LNCaP clone FGC (cell line): Measurements from ENCODE around the gene IGFBP3.
A peak's percentile ranks its signal among the peaks of the same experiment; 100 is the strongest.

Source experiments
- DNase-seq: peaks from one replicate; pipeline ENCODE4 v3.0.0-alpha.2; 2011; ENCODE audit warnings: low read depth
- H3K4me3 ChIP-seq: 2 replicates; pipeline ENCODE4 v1.5.1; 2011; ENCODE audit warnings: mild to moderate bottlenecking, low read depth, low read length, control low read depth
- TF ChIP-seq, protein P1 (sequence below): IDR thresholded peaks from 2 replicates; pipeline ENCODE4 v1.5.1; 2012; ENCODE audit warnings: mild to moderate bottlenecking; ENCODE audit not compliant: control insufficient read depth, insufficient read depth; ENCODE audit errors: extremely low read depth

The IGFBP3 gene

DNA sequence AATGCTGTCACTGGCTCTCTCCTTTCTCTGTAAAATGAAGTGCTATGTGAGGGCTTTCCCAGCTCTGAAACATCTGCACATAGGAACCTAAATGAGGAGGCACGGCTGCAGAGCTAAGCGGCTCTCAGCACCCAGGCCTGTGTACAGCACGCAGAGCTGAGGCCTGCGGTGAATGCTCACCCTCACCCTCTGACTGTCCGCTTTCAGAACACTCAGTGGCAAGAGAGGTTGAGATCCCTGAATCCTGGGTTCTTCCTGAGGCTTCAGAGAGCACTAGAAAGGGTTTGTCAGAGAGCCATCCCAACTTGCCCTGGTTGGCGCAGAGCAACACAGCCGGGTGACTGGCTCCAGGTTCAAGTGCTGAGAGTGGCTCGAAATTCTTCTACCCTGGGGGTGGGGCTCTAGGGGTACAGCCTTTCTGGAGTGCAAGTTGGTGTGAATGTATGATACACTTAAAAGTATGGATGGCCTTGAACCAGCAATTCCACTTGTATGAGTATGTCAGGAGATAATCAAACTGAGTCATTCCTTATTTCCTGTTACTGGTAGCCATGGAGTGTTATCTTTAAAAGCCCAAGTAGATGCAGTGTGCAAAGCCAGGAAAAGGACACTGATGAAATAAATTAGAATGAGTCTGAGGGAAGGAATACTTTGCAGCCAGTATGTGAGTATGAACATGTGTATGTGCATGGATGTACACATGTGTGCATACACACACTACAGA, 46.5 kb downstream of the IGFBP3 start:
- H3K4me3 ChIP-seq, result no peak overlapping the region
- TF ChIP-seq, protein P1, sequence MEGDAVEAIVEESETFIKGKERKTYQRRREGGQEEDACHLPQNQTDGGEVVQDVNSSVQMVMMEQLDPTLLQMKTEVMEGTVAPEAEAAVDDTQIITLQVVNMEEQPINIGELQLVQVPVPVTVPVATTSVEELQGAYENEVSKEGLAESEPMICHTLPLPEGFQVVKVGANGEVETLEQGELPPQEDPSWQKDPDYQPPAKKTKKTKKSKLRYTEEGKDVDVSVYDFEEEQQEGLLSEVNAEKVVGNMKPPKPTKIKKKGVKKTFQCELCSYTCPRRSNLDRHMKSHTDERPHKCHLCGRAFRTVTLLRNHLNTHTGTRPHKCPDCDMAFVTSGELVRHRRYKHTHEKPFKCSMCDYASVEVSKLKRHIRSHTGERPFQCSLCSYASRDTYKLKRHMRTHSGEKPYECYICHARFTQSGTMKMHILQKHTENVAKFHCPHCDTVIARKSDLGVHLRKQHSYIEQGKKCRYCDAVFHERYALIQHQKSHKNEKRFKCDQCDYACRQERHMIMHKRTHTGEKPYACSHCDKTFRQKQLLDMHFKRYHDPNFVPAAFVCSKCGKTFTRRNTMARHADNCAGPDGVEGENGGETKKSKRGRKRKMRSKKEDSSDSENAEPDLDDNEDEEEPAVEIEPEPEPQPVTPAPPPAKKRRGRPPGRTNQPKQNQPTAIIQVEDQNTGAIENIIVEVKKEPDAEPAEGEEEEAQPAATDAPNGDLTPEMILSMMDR, result no peak
- no peak for DNase-seq

DNA sequence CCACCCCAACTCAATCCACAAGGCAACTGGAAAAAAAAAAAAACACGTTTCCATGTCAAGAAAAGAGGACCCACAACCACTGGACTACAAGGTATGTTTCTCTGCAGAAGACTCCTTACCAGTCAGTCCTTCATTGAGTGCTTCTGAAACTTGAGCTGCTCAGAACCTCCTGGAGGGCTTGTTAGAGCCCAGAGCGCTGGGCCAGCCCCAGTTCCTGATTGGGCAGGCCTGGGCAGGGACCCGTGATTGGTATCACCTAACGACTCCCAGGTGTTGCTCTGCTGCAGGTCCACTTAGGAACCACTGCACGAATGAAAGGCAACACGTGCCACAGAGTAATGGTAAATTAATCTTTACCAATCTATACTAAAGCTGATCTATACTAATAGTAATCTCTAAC, 47.7 kb downstream of the IGFBP3 start:
- no peak overlapping the region for H3K4me3 ChIP-seq
- DNase-seq, result no peak
- TF ChIP-seq, protein P1, result no peak

- DNase-seq, result no peak
- no peak within 1 kb of the TSS for H3K4me3 ChIP-seq
- TF ChIP-seq, protein P1, result no peak
Observed at GRCh38 chr7:45873035-45873354, 48.1 kb downstream of the IGFBP3 start, which contains the start of gene CCDC201. Gene CCDC201, minus strand, starts transcription at chr7:45873082. Its CDS starts 75 bp downstream, at chr7:45873007.

GRCh38 chr7:45872116-45873034, 48.7 kb downstream of the IGFBP3 start:
- H3K4me3 ChIP-seq, result no peak overlapping the region
- no peak for DNase-seq
- TF ChIP-seq, protein P1, result peak; percentile 49

DNA sequence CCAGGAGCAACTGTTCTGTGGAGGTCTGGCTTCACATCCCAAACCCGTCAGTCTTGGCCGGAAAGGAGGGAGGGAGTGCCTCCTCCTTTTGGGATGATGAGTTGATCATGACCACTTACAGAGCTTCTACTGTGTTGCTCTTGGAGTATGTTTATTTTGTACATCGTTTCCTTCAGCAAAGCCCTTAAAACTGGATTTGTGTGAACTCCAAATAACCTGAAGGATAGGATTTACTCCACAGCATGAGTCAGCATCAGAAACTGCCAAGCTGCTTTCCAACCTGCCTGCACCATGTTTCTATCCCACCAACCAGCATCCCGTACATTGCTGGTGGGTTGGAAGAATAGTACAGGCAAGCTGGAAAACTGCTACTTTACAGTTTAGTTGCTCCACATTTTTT, 51.6 kb downstream of the IGFBP3 start:
- DNase-seq, result no peak
- TF ChIP-seq, protein P1, result no peak
- no peak overlapping the region for H3K4me3 ChIP-seq

- DNase-seq, result no peak
Observed at GRCh38 chr7:45867471-45867870, 53.6 kb downstream of the IGFBP3 start.

More at GRCh38 chr7:45867471-45867870, 53.6 kb downstream of the IGFBP3 start:
- TF ChIP-seq, protein P1, result no peak
- no peak overlapping the region for H3K4me3 ChIP-seq
